Ovary (tissue), 3 donors: ENCODE results near the gene ACE.

Source experiments
- CTCF ChIP-seq, 3 donors: fragments of 450-650 bp in 2 of 3; fragments of 200-600 bp in 1 of 3; IDR thresholded peaks; one replicate each; pipeline versions ENCODE4 v1.5.1 to v1.8.0; 2016 to 2022; ENCODE audit warnings: antibody characterized with exemption in 3 of 3, mild to moderate bottlenecking in 1 of 3
- EP300 ChIP-seq: sonication (generic); formaldehyde crosslinking; IDR thresholded peaks from one replicate; pipeline ENCODE4 v1.6.1; 2017; ENCODE audit warnings: antibody characterized with exemption
- POLR2A ChIP-seq: fragments of 450-650 bp; IDR thresholded peaks from one replicate; pipeline ENCODE4 v1.6.1; 2017; ENCODE audit warnings: antibody characterized with exemption, mild to moderate bottlenecking, moderate library complexity
- donor health status: DM: no; HTN: no; CAD: no.

DNA sequence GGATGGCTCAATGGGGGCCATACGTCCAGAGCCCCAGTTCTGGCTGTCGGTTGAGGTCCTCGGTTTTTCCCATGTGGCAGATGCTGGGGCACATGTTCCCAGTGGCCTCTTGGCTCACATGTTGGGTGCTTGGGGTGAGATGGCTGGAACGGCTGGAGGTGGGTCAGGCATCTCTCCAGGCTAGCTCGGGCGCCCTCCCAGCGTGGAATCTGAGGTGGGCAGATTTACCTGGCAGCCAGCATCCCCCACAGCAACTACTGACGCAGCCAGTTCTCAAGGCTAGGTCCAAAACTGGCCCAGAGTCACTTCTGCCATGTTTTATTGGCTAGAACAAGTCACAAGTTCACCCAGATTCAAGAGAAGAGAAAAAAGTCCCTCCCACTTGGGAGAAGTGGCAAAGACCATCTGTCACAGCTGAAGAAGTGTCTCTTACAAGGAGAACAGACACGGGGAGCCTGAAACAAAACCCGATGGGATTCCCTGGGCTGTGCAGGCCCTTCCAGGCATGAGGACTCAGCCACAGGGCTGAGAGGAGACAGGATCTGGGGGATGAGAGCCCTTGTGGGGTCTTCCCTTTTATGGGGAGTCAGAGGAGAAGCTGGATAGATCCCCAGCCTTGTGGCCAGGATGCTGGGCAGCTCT, 15.2 kb downstream of the ACE start:
- TF ChIP-seq CTCF (IDR thresholded peaks at IDR 0.05) (no peak), POLR2A (no peak), EP300 (no peak)
